Lower leg skin (tissue), 4 donors: Measurements from ENCODE around the gene RHBDF1. TPM values are rescaled to one million over a fixed set of nuclear protein-coding genes. Genes with fewer than 3 reads are reported as not detected.

Source experiments
- DNase-seq, 2 donors: peaks; one replicate each; pipeline ENCODE4 v3.0.0-alpha.2; 2019; ENCODE audit warnings: low spot score in 2 of 2
- H3K4me3 ChIP-seq: fragments of 200-600 bp; sonication (generic); 2 replicates; pipeline ENCODE4 v1.5.1; 2017; ENCODE audit warnings: mild to moderate bottlenecking, low read depth; ENCODE audit not compliant: poor library complexity, severe bottlenecking
- POLR2A ChIP-seq, 2 donors: fragments of 450-650 bp; IDR thresholded peaks; one replicate each; pipeline ENCODE4 v1.6.1; 2016 to 2017; ENCODE audit warnings: antibody characterized with exemption in 2 of 2, mild to moderate bottlenecking in 1 of 2, moderate library complexity in 1 of 2
- WGBS, 2 donors: methylation state at CpG; one replicate each; pipeline ENCODE4 v1.1.5; 2018; 5-methylcytosine and 5-hydroxymethylcytosine counted together
- intact Hi-C: fragments of 100-400 bp; cut with DNase I; formaldehyde crosslinking; loops from one replicate; pipeline ENCODE4 v1.15.0; 2023; ENCODE audit warnings: low total_unique reads
- total RNA-seq, 4 donors: library from RNA; depleted of rRNA; stranded (reverse); fragments of >200 nt; gene quantifications; one replicate each; pipeline ENCODE4 v1.1.0, GENCODE V29; 2016
- TF ChIP-seq, protein P1 (sequence below), 3 donors: fragments of 450-650 bp; IDR thresholded peaks; one replicate each; pipeline ENCODE4 v1.5.1; 2016; ENCODE audit warnings: antibody characterized with exemption in 3 of 3, mild to moderate bottlenecking in 3 of 3, moderate library complexity in 2 of 3

RHBDF1 gene
- total RNA-seq, 4 donors from 2014 or later = 38.6 to 45.9 (median 43.6) TPM

- DNase-seq = no peak
- no peak overlapping the region for H3K4me3 ChIP-seq
- TF ChIP-seq POLR2A (IDR thresholded peaks at IDR 0.05) = no peak
- TF ChIP-seq, protein P1, sequence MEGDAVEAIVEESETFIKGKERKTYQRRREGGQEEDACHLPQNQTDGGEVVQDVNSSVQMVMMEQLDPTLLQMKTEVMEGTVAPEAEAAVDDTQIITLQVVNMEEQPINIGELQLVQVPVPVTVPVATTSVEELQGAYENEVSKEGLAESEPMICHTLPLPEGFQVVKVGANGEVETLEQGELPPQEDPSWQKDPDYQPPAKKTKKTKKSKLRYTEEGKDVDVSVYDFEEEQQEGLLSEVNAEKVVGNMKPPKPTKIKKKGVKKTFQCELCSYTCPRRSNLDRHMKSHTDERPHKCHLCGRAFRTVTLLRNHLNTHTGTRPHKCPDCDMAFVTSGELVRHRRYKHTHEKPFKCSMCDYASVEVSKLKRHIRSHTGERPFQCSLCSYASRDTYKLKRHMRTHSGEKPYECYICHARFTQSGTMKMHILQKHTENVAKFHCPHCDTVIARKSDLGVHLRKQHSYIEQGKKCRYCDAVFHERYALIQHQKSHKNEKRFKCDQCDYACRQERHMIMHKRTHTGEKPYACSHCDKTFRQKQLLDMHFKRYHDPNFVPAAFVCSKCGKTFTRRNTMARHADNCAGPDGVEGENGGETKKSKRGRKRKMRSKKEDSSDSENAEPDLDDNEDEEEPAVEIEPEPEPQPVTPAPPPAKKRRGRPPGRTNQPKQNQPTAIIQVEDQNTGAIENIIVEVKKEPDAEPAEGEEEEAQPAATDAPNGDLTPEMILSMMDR (IDR thresholded peaks at IDR 0.05) = no peak
- WGBS, 2 donors = 75 to 81% methylated on average over 16 of the region's 16 CpGs
- intact Hi-C loops = no loop called here
These were observed 2.4 kb upstream of the RHBDF1 start for GRCh38 chr16:74747-75334.

GRCh38 chr16:74051-74746 is 1.8 kb upstream of the RHBDF1 start:
- 51 to 70% methylated on average over 8 to 9 of the region's 12 CpGs for WGBS, 2 donors
- intact Hi-C loops = no loop called here
- DNase-seq = no peak
- no peak overlapping the region for H3K4me3 ChIP-seq
- TF ChIP-seq, protein P1 (IDR thresholded peaks at IDR 0.05) = no peak
- TF ChIP-seq POLR2A (IDR thresholded peaks at IDR 0.05) = no peak

DNA sequence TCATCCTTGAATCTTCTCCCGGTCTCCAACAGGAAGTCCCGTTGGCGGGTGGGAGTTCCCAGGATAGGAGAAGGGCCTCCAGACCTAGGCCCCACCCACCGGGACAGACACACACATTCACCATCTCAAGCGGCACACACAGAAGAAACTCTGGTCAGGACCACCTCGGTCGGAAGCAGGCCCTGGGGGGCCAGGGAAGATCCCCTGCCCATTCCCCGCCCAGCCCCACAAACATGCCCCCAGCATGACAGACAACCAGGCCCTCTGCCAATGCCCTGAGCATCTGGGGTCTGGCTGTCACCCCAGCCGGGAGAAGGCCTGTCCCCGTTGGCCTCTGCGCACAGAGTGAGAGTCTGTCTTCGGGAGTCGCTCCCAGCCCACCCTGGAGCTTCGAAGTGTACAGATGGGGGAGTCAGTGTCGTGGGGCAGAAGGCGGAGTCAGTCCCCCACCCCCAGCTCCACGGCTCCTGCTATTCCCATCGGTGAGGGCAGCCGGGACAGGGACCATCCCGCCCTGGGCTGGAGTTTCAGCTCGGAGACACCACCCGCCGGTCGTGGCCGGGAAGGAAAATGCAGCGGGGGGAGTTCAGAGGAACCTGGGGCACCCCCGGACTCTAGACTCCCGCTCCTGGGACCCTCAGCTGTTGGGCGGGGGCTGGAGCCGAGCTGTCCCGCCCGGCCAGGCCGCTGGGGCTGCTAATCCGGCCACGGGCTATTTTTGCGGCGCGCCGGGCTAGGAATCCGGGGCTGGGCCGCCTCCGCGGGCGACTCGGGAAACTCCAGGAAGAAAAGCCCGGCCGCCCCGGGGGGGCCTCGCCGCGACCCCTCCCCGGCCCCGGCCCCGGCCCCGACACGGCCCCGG is 660 bp downstream of the RHBDF1 start:
- 4 to 6% methylated on average over 14 to 26 of the region's 57 CpGs for WGBS, 2 donors
- DNase-seq = peak; percentile 86 to 96
- intact Hi-C loops = no loop called here
- no peak for TF ChIP-seq POLR2A (IDR thresholded peaks at IDR 0.05)
- TF ChIP-seq, protein P1 (IDR thresholded peaks at IDR 0.05) = no peak
- peak overlapping the region; percentile 44 for H3K4me3 ChIP-seq

DNA sequence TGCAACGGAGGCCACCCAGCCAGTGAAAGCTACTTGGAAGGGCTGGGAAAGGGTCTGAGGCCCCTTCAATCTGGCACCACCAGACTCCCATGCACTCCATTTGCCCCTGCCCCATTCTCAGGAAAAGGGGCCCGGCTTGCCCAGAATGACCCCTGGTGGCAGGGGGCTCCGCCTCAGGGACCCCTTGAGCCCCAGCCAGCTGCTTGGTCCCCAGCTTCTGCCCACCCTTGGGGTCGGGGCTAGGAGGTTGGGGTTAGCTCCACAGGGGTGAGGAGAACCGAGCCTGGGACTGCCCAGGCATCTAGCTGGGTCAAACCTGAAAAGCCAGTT is 1.3 kb downstream of the RHBDF1 start:
- no peak overlapping the region for H3K4me3 ChIP-seq
- intact Hi-C loops = no loop called here
- 18 to 50% methylated on average over 1 to 5 of the region's 5 CpGs for WGBS, 2 donors
- no peak for DNase-seq
- TF ChIP-seq, protein P1 (IDR thresholded peaks at IDR 0.05) = no peak

- intact Hi-C loops = no loop called here
- WGBS, 2 donors = 12 to 57% methylated on average over 5 to 8 of the region's 8 CpGs
- no peak for DNase-seq
- no peak overlapping the region for H3K4me3 ChIP-seq
- no peak for TF ChIP-seq POLR2A (IDR thresholded peaks at IDR 0.05)
- TF ChIP-seq, protein P1 (IDR thresholded peaks at IDR 0.05) = no peak
These were observed 3.2 kb downstream of the RHBDF1 start for GRCh38 chr16:69181-69580.
